ENCODE results near the gene OSMR.

OSMR gene

GRCh38 chr5:38870595-38870994 lies 24.8 kb downstream of the OSMR start:
- H3K27me3 ChIP-seq (ENCODE audit: insufficient read depth, poor library complexity, severe bottlenecking): no peaks in the 10 kb centered on the region
- ATAC-seq (ENCODE audit: low read depth) (no peak), DNase-seq (ENCODE audit: low spot score) (no peak)
- no peak overlapping the region for H3K4me3 ChIP-seq (ENCODE audit: severe bottlenecking)
- peak overlapping the region; percentile 97 for H3K27ac ChIP-seq (ENCODE audit: poor library complexity, severe bottlenecking)
- peaks cover 52% of the 10 kb centered on the region for H3K4me1 ChIP-seq (ENCODE audit: insufficient read depth, poor library complexity, severe bottlenecking)
- no peak for TF ChIP-seq CTCF (IDR thresholded peaks at IDR 0.05; ENCODE audit: poor library complexity, severe bottlenecking)
- H3K9me3 ChIP-seq (ENCODE audit: severe bottlenecking): no peaks in the 10 kb centered on the region
- peaks cover 62% of the 10 kb centered on the region for H3K36me3 ChIP-seq (ENCODE audit: low read depth)

- no peak for DNase-seq (ENCODE audit: low spot score)
- H3K27ac ChIP-seq (ENCODE audit: poor library complexity, severe bottlenecking): peak overlapping the region; percentile 97
- peaks cover 52% of the 10 kb centered on the region for H3K4me1 ChIP-seq (ENCODE audit: insufficient read depth, poor library complexity, severe bottlenecking)
Measured at GRCh38 chr5:38871058-38871605, 25.3 kb downstream of the OSMR start.

GRCh38 chr5:38871790-38872551 lies 26.2 kb downstream of the OSMR start:
- Histone ChIP-seq H3K27ac (ENCODE audit: poor library complexity, severe bottlenecking) (peak overlapping the region; percentile 97), H3K27me3 (ENCODE audit: insufficient read depth, poor library complexity, severe bottlenecking) (no peaks in the 10 kb centered on the region), H3K9me3 (ENCODE audit: severe bottlenecking) (no peaks in the 10 kb centered on the region), H3K36me3 (ENCODE audit: low read depth) (peaks cover 76% of the 10 kb centered on the region), H3K4me3 (ENCODE audit: severe bottlenecking) (no peak overlapping the region), H3K4me1 (ENCODE audit: insufficient read depth, poor library complexity, severe bottlenecking) (peaks cover 48% of the 10 kb centered on the region)
- DNase-seq (ENCODE audit: low spot score) (peak; percentile 70), ATAC-seq (ENCODE audit: low read depth) (peak; percentile 98)
- no peak for TF ChIP-seq CTCF (IDR thresholded peaks at IDR 0.05; ENCODE audit: poor library complexity, severe bottlenecking)

More at GRCh38 chr5:38871058-38871605, 25.3 kb downstream of the OSMR start:
- Histone ChIP-seq H3K9me3 (ENCODE audit: severe bottlenecking) (no peaks in the 10 kb centered on the region), H3K27me3 (ENCODE audit: insufficient read depth, poor library complexity, severe bottlenecking) (no peaks in the 10 kb centered on the region), H3K36me3 (ENCODE audit: low read depth) (peaks cover 67% of the 10 kb centered on the region), H3K4me3 (ENCODE audit: severe bottlenecking) (no peak overlapping the region)
- TF ChIP-seq CTCF (IDR thresholded peaks at IDR 0.05; ENCODE audit: poor library complexity, severe bottlenecking): no peak
- no peak for ATAC-seq (ENCODE audit: low read depth)

- TF ChIP-seq CTCF (IDR thresholded peaks at IDR 0.05; ENCODE audit: poor library complexity, severe bottlenecking): no peak
- Histone ChIP-seq H3K9me3 (ENCODE audit: severe bottlenecking) (no peaks in the 10 kb centered on the region), H3K36me3 (ENCODE audit: low read depth) (peaks cover 84% of the 10 kb centered on the region), H3K27ac (ENCODE audit: poor library complexity, severe bottlenecking) (peak overlapping the region; percentile 97), H3K4me3 (ENCODE audit: severe bottlenecking) (no peak overlapping the region), H3K27me3 (ENCODE audit: insufficient read depth, poor library complexity, severe bottlenecking) (no peaks in the 10 kb centered on the region), H3K4me1 (ENCODE audit: insufficient read depth, poor library complexity, severe bottlenecking) (peaks cover 42% of the 10 kb centered on the region)
- DNase-seq (ENCODE audit: low spot score): no peak
- no peak for ATAC-seq (ENCODE audit: low read depth)
Measured at GRCh38 chr5:38872826-38873225, 27.0 kb downstream of the OSMR start.

GRCh38 chr5:38874948-38875456 lies 29.2 kb downstream of the OSMR start:
- Histone ChIP-seq H3K27me3 (ENCODE audit: insufficient read depth, poor library complexity, severe bottlenecking) (no peaks in the 10 kb centered on the region), H3K36me3 (ENCODE audit: low read depth) (peaks cover 84% of the 10 kb centered on the region), H3K9me3 (ENCODE audit: severe bottlenecking) (no peaks in the 10 kb centered on the region), H3K27ac (ENCODE audit: poor library complexity, severe bottlenecking) (no peak overlapping the region), H3K4me3 (ENCODE audit: severe bottlenecking) (no peak overlapping the region), H3K4me1 (ENCODE audit: insufficient read depth, poor library complexity, severe bottlenecking) (peaks cover 30% of the 10 kb centered on the region)
- ATAC-seq (ENCODE audit: low read depth) (no peak), DNase-seq (ENCODE audit: low spot score) (no peak)
- TF ChIP-seq CTCF (IDR thresholded peaks at IDR 0.05; ENCODE audit: poor library complexity, severe bottlenecking): no peak
